LNCAP (cell line): Measurements from ENCODE around the gene MS4A15.

Source experiments
- CTCF ChIP-seq: fragments of 450-650 bp; IDR thresholded peaks from 2 replicates; pipeline ENCODE4 v1.5.1; 2017; ENCODE audit warnings: mild to moderate bottlenecking

The MS4A15 gene

GRCh38 chr11:60782393-60783140 is 25.9 kb downstream of the MS4A15 start:
- no peak for TF ChIP-seq CTCF

DNA sequence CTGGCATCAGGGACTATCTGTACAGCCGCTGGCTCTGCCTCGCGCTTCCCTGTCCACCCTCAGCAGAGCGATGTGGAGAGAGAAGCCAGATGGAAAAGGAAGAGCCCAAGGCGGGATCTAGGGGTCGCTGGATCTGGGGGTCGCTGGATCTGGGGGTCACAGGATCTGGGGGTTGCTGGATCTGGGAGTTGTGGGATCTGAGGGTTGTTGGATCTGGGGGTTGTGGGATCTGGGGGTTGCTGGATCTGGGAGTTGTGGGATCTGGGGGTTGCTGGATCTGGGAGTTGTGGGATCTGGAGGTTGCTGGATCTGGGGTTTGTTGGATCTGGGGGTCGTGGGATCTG is 26.4 kb downstream of the MS4A15 start:
- TF ChIP-seq CTCF = no peak

- no peak for TF ChIP-seq CTCF
Observed at GRCh38 chr11:60783911-60784310, 27.2 kb downstream of the MS4A15 start.

DNA sequence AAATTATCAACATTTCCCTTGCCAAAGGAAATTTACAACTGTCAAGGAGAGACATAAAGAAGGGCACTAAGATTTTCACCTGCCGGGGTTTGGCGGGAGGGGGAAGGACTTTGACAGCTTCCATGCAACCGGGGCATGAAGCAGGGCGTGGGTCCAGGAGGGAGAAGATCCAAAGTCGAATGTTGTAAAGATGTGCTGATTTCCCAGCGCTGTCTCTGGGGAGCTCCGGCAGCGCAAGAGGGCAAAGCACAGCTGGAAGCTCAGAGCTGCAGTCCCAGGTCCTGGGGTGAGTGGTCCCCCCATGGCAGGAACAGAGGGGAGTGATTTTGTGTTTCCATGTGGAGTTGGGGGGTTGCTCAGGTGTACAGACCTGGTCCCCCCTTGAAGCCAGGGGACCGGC is 28.5 kb downstream of the MS4A15 start, which contains the start of gene MS4A10:
TSS of gene MS4A10 (plus strand) at position 198 of the 400 bp plus-strand sequence. CDS start 5,003 bp downstream, outside the sequence.
- TF ChIP-seq CTCF = no peak

- TF ChIP-seq CTCF = no peak
Observed at GRCh38 chr11:60785806-60786361, 29.2 kb downstream of the MS4A15 start.

DNA sequence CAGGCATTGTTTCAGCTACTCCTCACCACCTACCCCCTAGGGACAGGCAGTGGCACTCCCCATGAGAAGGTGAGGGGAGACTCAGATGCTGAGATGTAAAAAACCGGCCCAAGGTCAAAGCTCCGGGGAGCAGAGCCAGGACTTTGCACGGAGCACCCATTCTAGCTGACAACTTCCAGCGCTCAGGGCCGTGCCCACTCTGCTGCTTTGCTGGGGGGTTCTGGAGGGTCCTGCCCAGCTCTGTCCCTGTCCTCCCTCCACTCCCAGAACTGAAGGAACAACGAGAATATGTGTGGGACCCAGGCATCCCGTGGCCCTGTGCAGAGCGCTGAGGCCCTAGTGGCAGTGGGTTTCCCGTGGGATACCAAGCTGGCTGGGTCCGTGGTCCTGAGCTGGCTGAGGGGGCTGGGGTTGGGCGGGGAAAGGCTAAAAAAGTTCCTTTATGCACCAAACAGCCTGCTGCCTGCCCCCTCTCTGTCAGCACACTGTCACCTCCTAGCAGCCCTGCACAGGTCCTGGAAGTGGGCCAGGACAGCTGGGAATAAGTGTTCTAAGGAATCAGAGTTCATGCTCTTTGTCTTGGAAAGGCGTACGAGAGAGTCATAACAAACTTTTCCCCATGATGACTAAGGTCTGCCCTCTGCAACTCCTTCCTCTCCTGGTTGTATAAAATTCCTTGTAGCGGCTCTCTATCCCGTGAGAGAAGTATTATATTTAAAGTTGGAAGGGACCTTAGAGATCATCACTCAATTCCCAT is 30.3 kb downstream of the MS4A15 start:
- no peak for TF ChIP-seq CTCF

DNA sequence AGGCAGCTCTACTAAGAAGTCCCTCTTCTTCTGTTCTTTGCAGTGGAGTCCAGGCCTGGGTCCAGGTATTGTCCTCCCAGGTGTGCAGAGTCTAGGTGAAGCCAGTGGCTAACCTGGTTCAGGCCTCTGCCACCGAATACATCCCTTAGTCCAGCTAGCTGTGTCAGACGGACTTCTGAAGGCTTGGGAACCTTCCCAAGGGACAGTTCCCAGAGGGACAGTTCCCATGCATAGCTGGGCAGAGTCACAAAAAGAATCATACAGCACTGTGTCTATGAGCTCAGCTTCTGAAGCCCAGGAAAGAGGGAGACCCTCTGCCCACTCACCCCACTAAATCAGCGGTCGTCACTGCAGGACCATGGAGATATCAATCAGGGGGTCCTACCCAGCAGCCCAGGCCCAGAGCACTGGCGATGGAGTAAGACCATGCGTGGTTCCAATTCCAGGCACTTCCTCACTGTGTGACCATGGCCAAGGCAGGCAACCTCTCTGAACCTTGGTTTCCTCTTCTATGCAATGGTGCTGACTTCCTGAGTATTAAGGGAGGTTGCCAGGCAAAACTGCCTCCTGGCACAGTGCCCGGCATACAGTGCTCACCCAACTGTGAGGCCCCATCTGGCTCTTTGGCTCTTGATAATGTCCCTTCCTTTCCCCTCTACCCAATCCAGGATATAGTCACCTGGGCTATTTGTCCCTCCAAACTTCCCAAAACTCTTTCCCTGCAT is 31.9 kb downstream of the MS4A15 start:
- TF ChIP-seq CTCF = no peak
